NT2/D1 (cell line): ENCODE results near the gene ZDHHC19.
"Not testable (repeated sequence)": the region's sequence is repeated elsewhere in the genome, so short reads cannot be mapped to it uniquely, and the experiment has no call there.

ENCODE experiments used
- DNase-seq: peaks from one replicate; pipeline ENCODE4 v3.0.0-alpha.2; 2011; ENCODE audit warnings: low read depth, low spot score
- H3K27me3 ChIP-seq: 2 replicates; pipeline ENCODE4 v1.6.0; 2011; ENCODE audit warnings: mild to moderate bottlenecking; ENCODE audit not compliant: insufficient read length, insufficient read depth
- H3K36me3 ChIP-seq: 2 replicates; pipeline ENCODE4 v1.6.1; 2011; ENCODE audit warnings: mild to moderate bottlenecking, low read length, mixed read lengths; ENCODE audit not compliant: insufficient read depth, insufficient read length
- H3K4me1 ChIP-seq: 2 replicates; pipeline ENCODE4 v1.5.1; 2011; ENCODE audit not compliant: insufficient read depth, insufficient read length
- H3K4me3 ChIP-seq: 2 replicates; pipeline ENCODE4 v1.5.1; 2011; ENCODE audit warnings: low read depth; ENCODE audit not compliant: insufficient read length
- H3K9ac ChIP-seq: 2 replicates; pipeline ENCODE4 v1.6.0; 2011; ENCODE audit warnings: low read depth; ENCODE audit not compliant: insufficient read length
- H3K9me3 ChIP-seq: 2 replicates; pipeline ENCODE4 v1.5.1; 2011; ENCODE audit warnings: mild to moderate bottlenecking, low read length; ENCODE audit not compliant: insufficient read depth
- SUZ12 ChIP-seq: IDR thresholded peaks from 2 replicates; pipeline ENCODE4 v1.6.1; 2011; ENCODE audit not compliant: insufficient read length, insufficient read depth; ENCODE audit errors: extremely low read depth
- YY1 ChIP-seq: IDR thresholded peaks from 2 replicates; pipeline ENCODE4 v1.6.1; 2011; ENCODE audit not compliant: insufficient read length, insufficient read depth
- ZNF274 ChIP-seq: IDR thresholded peaks from 2 replicates; pipeline ENCODE4 v1.6.1; 2011; ENCODE audit warnings: mild to moderate bottlenecking, low read depth, low read length

The ZDHHC19 gene

DNA sequence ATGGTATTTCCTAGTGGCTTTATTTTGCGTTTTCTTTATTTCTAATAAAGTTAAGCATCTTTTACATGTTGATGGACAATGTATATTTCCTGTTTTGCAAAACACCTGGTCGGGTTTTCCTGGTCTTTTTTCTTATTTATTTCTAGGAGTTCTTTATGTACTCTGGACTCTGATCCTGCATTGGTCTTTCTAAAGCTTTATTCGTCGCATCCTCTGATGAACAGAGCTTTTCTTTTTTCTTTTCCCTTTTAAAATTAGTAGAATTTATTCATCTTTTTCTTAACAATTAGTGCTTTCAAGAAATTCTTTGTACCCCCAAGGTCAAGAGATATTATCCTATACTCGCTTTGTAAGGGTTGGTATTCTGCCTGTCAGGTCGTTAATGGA, 32.2 kb downstream of the ZDHHC19 start:
- H3K27me3 ChIP-seq, result no peaks in the 10 kb centered on the region
- H3K36me3 ChIP-seq, result no peaks in the 10 kb centered on the region
- no peaks in the 10 kb centered on the region for H3K9me3 ChIP-seq
- no peak for TF ChIP-seq ZNF274
- TF ChIP-seq SUZ12, result no peak
- no peak for TF ChIP-seq YY1
- no peak overlapping the region for H3K9ac ChIP-seq
- no peak for DNase-seq
- peaks cover 12% of the 10 kb centered on the region for H3K4me1 ChIP-seq
- H3K4me3 ChIP-seq, result no peak overlapping the region

GRCh38 chr3:196177967-196178366, 33.2 kb downstream of the ZDHHC19 start:
- Histone ChIP-seq H3K27me3 (no peaks in the 10 kb centered on the region), H3K4me1 (peaks cover 10% of the 10 kb centered on the region), H3K9ac (no peak overlapping the region), H3K4me3 (no peak overlapping the region), H3K9me3 (no peaks in the 10 kb centered on the region), H3K36me3 (no peaks in the 10 kb centered on the region)
- no peak for DNase-seq
- TF ChIP-seq YY1, result no peak
- TF ChIP-seq ZNF274, result no peak
- no peak for TF ChIP-seq SUZ12

DNA sequence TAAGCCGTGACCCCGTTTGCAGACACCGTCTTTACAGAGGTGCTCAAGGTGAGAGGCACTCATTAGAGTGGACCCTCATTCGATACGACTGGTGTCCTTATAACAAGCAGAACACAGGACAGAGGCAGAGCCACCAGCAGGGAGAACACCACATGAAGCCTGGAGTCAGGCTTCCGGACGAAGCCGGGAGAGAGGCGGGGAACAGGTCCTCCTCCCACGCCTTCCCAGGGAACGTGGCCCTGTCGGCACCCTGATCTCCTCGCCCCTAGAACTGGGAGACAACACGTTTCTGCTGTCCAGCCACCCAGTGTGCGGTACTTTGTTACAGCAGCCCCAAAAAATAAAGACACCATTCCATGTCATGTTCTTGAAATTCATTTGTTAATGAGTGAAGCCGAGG, 33.6 kb downstream of the ZDHHC19 start:
- TF ChIP-seq YY1, result no peak
- no peak for TF ChIP-seq ZNF274
- TF ChIP-seq SUZ12, result no peak
- Histone ChIP-seq H3K9ac (no peak overlapping the region), H3K4me1 (peaks cover 10% of the 10 kb centered on the region)

DNA sequence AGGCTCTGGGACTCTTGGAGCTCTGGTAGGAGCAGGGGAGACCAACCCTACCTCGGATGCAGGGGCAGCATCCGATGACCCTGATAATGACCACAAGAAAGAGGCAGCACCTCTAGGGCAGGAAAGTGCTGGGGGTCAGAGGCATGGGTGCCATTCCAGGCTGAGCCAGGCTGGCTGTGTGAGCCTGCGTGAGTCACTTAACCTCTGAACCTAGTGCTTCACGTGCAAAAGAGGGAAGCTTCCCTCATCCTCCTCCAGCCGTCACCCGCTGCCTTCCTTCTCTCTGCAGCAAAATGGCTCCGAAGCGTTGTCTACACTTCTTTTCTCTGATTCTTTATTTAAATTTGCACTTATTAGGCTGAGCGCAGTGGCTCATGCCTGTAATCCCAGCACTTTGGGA, 35.5 kb downstream of the ZDHHC19 start:
- TF ChIP-seq YY1, result no peak
- no peak for TF ChIP-seq ZNF274
- TF ChIP-seq SUZ12, result no peak
- Histone ChIP-seq H3K4me3 (no peak overlapping the region), H3K9ac (no peak overlapping the region), H3K9me3 (no peaks in the 10 kb centered on the region), H3K27me3 (no peaks in the 10 kb centered on the region), H3K36me3 (no peaks in the 10 kb centered on the region), H3K4me1 (peaks cover 10% of the 10 kb centered on the region)
- DNase-seq, result no peak

More for the DNA sequence above, 33.6 kb downstream of the ZDHHC19 start:
- no peaks in the 10 kb centered on the region for H3K36me3 ChIP-seq
- H3K9me3 ChIP-seq, result no peaks in the 10 kb centered on the region
- H3K27me3 ChIP-seq, result no peaks in the 10 kb centered on the region
- no peak for DNase-seq
- H3K4me3 ChIP-seq, result no peak overlapping the region

- H3K27me3 ChIP-seq, result no peaks in the 10 kb centered on the region
- H3K4me1 ChIP-seq, result peaks cover 10% of the 10 kb centered on the region
- no peak for DNase-seq
- H3K4me3 ChIP-seq, result no peak overlapping the region
- no peaks in the 10 kb centered on the region for H3K36me3 ChIP-seq
- no peak overlapping the region for H3K9ac ChIP-seq
- TF ChIP-seq ZNF274, result no peak
- no peaks in the 10 kb centered on the region for H3K9me3 ChIP-seq
Observed at GRCh38 chr3:196175116-196175625, 36.0 kb downstream of the ZDHHC19 start.

GRCh38 chr3:196174652-196175051, 36.5 kb downstream of the ZDHHC19 start:
- H3K4me3 ChIP-seq, result no peak overlapping the region
- TF ChIP-seq ZNF274 (no peak), YY1 (no peak), SUZ12 (no peak)
- H3K27me3 ChIP-seq, result no peaks in the 10 kb centered on the region
- H3K9ac ChIP-seq, result no peak overlapping the region
- no peaks in the 10 kb centered on the region for H3K9me3 ChIP-seq
- H3K4me1 ChIP-seq, result peaks cover 11% of the 10 kb centered on the region
- H3K36me3 ChIP-seq, result no peaks in the 10 kb centered on the region
- DNase-seq, result no peak

GRCh38 chr3:196170296-196170695, 40.9 kb downstream of the ZDHHC19 start:
- H3K4me3 ChIP-seq, H3K36me3 ChIP-seq, H3K27me3 ChIP-seq, H3K9me3 ChIP-seq, DNase-seq, H3K4me1 ChIP-seq, H3K9ac ChIP-seq: not testable (repeated sequence)

DNA sequence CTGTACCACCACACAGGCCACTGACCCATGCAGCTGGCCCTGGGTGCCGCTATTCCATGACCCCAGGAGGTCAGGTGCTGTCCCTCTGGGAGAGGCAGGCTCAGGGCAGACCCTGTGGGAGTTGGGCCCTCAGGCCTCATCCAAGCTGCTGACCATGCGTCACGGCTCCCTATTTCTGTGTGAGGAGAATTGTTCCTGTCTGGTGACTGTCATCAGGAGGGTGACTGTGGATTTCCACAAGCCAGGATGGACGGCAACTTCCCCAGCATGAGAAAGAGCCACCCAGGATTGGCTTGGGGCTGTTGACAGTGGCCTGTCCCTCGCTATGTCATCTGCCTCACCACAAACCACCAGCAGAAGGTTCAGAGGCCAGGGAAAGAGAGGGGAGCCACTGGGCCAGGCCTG, 41.4 kb downstream of the ZDHHC19 start:
- no peaks in the 10 kb centered on the region for H3K27me3 ChIP-seq
- H3K36me3 ChIP-seq, result no peaks in the 10 kb centered on the region

More for the DNA sequence above, 41.4 kb downstream of the ZDHHC19 start:
- Histone ChIP-seq H3K4me1 (peaks cover 4% of the 10 kb centered on the region), H3K9me3 (no peaks in the 10 kb centered on the region), H3K9ac (no peak overlapping the region), H3K4me3 (no peak overlapping the region)
- no peak for DNase-seq
- TF ChIP-seq YY1, result no peak
